HG03520 (cell line): ENCODE measurements around the gene LRRC25.

Source experiments
- ATAC-seq: cut with Tn5 transposase; IDR thresholded peaks from one replicate; pipeline ENCODE4 v1.9.1; 2021; ENCODE audit warnings: mild to moderate bottlenecking, moderate library complexity; ENCODE audit not compliant: unreplicated experiment

Gene LRRC25

DNA sequence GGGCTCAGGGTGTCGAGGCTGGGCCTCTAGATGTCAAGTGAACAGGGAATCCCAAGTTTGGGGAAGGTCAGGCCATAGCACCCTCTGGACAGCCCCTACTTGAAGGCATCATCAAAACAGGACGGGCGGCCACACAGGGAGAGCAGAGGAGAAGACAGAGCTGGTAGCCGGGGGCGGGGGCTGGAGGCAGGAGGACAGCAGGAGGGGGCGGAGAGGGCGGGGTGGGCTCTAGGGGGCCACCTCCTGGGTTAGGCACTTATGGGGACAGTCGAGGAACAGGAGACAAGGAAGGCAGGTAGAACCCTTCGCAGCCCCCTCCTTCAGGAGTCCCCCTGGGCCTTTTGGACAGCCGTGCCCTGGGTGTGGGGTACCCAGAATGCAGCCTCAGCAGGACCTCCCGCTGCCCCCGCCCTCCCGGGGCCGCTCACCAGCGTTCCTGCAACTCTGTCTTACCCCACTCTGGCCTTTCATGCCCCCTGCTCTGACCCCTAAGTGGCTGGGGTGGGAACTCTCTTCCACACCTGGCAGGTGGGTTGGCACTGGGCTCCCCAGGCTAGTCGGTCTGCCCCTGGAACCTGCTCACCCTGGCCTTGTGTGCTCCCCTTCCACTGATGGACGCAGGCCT is 27.6 kb upstream of the LRRC25 start:
- no peak for ATAC-seq

DNA sequence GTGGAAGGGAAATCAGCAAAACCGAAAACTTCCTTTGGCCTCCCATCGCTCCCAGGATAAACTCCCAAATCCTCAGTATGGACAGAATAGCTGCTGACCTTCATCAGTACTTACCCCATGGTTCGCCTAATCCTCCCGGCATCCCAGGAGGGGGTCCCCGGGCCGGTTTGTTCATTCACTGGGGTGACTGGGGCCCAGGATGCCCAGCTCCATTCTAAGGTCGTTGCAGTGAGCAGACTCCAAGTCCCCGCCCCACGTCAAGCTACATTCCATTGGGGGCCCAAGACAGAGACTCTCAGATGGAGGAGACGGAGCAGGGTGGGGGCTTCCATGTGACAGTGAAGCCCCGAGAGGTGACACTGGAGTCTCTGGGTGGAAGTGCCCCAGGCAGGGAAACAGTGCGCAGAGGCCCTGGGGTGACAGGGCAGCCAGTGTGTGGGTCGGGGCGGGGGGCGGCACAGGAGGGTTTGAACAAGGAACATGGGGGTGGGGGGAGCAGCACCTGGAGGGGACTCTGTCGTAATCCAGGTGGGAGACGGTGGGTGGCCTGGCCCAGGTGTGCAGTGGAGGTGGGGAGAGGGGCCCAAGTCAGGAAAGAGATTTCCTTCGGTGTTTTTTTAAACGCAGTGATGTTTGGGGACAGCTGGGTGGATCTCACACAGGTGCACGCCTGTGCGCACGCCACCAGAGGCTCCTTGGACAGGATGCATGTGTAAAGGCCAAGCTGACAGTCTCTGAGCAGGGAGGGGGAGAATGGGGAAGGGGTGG is 26.9 kb upstream of the LRRC25 start:
- ATAC-seq: no peak

DNA sequence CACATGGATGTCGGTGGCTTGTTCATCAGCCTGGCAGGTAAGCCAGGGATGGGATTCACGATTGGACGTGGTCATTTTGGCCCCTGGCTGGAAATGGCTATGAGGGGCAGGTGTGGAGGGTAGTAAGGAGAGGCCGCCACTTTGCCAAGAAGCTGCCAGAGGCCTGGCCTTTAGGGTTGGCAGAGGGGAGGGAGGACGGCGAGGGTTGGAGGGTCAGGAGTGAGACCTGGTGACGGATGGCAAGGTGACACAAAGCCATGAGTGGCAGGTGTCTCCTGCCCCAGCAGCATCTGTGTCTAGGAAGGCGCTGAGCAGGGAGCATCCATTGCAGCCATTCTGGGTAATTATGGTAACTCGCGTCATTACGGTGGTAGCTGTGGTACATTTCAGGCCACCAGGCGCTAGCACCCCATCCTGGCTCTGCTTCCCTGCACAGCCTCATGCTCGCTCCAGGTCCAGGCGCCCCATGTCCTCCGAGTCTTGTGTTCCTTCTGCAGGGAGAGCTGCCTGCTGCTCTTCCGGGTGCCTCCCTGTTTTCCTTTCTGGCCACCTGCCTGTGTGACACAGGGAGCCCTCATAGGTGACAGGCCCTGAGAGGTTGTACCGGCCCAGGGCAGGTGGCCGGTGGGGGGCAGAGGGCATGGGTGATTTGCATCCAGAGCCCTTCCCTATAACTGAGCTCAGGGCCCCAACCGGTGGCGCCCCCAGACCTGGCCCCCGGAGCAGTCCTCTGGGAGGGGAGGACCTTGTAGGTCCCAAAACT is 26.0 kb upstream of the LRRC25 start:
- no peak for ATAC-seq

DNA sequence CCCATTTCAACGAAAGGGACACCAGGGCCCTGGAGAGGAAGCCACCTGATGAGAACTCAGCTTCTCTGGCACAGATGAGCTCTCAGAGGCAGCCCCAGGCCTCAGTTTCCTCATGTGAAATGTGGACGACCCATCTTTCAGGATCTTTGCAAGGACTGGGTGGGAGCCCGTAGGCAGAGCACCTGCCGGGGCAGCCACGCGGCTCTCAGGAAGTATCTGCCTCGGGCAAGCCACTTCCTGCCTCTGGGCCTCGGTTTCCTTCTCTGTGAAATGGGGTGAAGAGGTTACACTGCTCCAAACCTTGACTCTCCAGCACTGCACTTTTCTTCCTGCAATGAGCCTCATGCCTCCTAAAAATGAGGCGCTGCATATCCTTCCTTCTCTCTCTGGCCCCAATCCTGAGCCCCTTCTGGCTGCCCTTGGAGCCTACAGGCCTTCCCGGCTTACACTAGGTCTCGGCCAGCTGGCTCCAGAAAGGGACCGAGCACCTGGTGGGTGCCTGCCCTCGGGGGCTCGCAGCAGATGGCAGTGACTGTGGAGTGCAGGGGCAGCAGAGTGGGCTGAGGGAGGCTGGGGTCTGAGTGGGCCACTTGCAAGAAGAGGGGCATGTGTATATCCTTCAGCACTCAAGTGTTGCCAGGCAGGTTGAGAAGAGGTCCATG is 25.2 kb upstream of the LRRC25 start:
- ATAC-seq: no peak

DNA sequence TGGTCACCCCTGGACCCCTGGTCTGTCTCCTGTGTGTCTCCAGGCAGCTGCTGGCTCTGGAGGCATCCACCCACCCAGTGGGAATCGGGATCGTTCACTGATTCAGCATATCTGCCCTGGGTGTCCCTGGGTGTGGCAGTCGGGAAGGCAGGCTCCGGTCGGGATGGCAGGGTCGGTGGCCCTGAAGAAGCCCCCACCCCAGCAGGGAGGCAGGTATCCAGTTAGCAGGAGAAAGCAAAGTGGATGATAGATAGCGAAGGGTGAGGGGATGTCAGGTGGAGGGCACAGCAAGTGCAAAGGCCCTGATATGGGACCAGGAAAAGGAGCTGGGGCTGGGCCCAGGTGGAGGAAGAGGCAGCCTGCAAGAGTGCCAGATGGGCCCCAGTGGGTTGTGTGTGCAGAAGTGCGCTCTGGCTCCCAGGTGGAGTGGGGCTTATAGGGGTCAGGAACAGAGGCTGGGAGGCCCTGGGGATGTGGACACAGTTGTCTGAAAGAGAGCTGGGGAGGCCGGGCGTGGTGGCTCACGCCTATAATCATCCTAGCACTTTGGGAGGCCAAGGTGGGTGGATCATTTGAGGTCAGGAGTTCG is 24.0 kb upstream of the LRRC25 start:
- ATAC-seq: no peak

DNA sequence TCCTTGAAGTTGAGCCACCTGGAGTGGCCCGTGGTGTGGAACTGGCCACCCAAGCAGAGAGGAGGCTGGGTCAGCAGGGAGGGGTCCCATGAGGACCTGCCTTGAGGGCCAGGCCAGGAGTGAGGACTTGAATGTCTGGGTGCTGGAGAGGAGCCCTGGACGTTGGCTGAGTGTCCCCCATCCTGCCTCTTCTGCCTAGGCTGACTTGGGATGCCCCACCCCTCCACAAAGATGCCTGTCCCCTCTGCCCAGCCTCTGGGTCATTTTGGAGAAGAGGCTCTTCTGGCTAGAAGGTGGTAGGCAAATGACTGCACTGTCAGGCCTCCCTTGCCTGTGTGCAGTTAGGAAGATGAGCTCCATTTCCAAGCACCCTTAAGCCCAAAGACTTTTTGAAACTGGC is 23.5 kb upstream of the LRRC25 start:
- ATAC-seq: no peak

DNA sequence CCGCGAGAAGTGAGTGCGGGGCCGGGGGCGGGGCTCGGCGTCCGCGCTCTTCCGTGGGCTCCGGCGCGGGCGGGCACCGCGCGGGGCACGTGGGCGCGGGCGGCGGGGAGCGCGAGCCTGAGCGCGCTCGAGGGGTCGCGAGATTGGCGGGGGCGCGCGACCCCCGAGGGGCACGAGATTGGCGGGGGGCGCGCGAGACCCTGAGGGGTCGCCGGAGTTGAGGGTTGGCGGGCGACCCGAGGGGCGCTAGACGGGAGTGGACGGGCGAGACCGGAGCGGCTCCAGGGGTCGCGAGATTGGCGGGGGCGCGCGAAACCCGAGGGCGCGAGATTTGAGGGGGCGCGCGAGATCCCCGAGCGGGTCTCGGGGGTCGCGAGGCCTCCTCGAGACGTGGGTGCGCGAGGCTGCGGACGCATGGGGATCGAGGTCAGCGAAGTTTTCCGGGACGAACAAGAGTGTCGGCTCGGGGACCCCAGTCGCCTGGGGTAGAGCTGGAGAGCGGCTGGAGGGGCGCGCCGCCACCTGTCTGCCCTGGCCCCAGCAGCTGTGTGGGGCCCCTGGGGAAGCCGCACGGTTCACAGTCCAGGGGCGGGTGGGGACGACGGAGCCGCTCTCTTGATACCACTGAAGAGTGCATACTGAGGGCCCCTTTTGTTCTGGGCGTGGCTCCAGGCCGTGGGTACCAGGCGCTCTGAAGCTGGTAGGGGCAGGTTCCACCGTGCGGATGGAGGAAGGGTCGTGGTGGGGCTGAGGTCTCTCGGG is 22.5 kb upstream of the LRRC25 start:
- peak; percentile 2 for ATAC-seq

DNA sequence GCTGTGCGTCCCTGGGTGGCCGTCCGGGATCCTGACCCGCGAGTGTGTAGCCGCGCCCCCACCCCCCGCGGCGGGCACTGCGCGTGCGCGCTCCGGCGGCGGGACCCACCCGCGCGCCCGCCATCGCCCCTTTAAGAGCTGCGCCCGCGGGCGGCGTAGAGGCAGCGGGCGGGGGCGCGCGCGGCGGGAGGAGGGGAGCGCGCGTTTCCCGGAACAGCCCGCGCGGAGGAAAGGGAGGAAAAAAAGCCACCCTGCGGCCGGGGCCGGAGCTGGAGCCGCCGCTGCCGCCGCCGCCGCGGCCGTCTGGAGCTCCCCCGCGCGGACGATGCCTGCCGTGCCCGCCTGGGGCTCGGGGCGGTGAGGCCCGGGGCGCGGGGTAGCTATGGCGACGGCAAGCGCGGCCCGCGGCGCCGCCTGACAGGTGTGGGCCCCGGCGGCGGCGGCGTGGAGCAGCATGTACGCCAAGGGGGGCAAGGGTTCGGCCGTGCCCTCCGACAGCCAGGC is 21.8 kb upstream of the LRRC25 start, which contains the start of gene SSBP4:
TSS of gene SSBP4 (plus strand) at position 204 of the 504 bp plus-strand sequence. CDS start at position 455, 251 bp downstream.
- ATAC-seq: peak; percentile 38

DNA sequence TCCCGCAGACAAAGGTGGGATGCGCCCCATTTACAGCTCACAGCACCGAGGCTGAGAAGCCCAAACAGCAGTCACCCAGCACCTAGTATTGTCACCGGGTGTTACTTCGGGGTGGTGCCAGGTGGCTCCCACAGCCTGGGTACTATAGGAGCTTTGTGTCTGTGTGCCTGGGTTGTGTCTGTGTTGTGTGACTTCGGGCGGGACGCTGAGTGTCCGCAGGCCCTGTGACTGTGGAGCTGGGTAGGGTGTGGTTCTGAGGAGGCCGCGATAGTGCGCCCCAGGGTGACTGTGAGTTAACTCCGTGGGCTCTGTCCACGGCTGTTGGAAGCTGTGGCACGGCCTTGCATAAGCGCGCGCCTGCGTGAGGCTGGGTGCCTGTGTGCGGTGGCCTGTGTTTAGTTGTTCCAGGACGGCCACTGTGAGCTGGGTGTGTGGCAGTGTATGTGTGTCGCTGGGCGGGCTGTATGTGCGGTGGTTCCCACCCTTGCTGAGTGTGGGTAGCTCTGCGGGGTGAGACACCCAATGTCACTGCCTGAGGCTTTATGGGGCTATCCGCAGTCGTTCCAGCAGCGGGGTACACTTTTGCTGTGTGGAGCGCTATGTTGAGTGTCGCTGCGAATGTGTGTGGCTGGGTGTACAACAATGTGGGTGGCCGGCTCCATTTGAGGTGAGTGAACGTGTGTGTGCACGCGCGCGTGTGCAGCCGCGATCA is 21.2 kb upstream of the LRRC25 start:
- no peak for ATAC-seq

DNA sequence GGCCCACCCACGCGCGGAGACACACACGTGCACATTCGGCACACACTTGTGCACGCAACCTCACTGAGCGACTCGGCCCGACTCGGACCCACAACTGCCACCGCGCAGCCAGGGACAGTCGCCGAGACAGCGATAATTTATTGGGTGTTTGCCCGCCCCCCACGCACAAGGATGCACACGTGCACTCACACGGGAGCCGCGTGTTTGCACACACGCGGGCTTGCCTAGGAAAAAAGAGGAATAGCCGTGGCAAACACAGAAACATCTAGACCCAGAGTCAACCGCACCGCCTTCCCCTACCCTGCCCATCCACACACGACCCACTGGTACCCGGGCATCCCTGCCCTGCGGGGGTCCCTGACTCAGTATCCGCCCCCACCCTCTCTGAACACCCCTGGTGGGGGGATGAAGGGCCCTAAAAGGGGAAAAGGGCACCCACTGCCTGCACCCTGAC is 20.6 kb upstream of the LRRC25 start:
- ATAC-seq: no peak

DNA sequence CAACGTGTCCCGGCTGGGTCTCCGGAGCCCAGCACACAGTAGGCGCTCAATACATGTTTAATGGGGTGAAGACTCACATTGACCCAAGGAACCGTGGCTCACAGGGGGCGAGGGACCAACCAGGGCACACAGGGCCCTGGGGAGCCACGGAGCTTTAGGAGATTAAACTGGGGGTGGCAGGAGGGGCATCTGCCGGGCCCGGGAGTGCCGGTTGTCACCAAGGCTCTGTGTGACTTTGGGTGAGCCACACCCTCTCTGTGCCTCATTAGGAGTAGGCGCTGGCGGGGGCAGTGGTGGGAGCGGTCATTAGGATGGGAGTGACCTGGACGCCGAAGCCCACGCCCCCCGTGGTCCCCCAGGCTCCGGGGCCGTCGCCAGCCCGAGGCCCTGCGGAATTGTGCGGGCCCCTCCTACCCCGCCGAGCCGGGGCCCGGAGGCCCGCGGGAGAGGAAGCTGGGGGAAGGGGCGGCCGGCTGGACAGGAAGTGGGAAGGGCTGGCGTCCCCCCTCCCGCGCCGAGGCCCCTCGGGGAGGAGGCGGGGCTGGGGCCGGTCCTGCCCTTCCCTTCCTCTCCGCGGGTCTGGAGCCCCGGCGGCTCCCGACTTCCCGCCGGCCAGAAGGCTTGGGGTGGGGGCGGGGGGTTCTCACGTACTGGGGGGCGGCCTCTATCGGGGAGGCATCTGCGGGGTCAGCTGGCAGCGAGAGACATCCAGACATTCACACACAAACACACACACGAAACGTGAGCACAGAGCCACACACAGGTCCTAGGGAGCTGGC is 20.0 kb upstream of the LRRC25 start:
- no peak for ATAC-seq

DNA sequence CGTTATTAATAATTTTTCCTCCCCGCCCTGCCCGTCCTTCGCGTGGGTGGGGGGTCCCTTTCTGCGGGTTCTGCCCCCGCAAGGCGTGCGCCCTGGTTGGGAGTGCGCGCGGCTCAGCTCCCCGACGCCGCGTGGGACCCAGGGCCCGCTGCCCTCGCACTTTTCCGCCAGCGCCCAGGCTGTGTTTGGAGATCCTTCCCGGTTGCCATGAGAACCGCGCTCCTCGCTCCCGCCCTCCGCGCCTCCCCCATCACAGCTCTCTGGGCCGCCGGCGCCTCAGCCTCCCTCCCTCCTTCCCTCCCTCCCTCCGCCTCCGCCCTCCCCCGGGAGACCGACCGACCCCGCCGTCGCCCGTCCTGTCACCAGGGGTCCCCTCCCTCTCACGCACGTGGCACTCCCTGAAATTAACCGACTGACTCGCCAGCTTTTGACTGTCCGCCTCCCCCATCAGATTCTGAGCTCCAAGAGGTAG is 19.4 kb upstream of the LRRC25 start:
- no peak for ATAC-seq

DNA sequence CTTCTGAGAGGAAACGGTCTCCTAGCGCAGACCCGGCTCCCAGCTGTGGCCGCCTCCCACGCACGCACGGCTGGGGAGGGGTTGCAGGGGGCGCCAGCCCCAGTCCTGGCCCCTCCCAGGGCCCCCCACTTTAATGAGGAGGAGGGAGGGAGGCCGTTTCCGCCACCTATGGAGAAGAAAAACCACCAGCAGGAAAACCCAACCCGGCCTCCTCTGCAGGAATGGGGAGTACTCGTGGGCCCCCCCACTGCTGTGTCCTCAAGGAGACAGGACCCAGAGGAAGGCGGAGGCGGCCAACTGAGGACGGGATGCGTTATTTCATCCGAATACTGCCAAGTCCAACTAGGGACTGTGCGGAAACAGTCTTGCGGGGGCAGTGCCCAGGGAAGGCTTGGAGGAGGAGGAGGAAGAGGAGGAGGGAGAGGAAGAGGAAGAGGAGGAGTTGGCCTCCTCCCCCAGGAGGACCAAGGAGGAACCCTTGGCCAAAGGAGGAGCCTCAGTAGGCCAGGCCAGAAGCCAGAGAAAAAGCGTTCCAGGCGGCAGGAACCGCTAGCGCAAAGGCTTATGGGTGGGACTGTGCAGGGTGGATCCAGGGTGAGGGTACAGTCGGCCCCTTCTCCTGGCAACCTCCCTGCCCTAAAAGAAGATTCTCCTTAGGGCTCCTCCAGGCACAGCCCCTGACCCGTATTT is 17.9 kb upstream of the LRRC25 start:
- no peak for ATAC-seq

DNA sequence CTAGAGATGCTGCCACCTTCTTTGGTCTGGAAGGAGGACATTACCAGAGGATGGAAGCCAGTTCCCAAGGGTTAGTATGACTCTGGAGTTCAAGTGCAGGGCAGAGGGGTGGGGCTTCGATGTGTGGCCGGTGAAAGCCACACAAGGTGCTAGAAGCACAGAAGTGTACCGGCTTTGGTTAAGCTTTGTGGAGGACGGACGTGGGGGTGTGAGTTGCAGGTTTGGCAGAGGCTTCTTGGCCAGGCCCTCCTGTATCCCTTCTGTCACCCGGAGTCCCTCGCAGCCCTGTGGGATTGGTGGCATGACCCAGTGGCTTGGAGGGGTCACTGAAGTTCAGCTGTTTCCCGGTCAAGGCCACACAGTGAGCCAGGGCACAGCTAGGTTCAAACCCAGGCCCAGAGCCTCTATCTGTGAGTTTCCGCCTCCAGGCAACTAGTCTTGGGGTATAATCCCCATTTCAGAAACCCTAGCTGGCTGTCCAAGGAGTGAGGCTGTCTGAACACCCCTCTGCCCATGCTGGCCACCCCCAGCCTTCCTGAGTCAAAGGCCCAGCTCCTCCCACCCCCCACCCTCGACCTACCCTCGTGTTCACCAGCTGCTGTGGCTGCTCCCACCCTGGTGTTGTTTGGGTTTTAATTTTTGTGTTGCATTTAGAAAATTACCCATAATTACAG is 17.2 kb upstream of the LRRC25 start:
- no peak for ATAC-seq

DNA sequence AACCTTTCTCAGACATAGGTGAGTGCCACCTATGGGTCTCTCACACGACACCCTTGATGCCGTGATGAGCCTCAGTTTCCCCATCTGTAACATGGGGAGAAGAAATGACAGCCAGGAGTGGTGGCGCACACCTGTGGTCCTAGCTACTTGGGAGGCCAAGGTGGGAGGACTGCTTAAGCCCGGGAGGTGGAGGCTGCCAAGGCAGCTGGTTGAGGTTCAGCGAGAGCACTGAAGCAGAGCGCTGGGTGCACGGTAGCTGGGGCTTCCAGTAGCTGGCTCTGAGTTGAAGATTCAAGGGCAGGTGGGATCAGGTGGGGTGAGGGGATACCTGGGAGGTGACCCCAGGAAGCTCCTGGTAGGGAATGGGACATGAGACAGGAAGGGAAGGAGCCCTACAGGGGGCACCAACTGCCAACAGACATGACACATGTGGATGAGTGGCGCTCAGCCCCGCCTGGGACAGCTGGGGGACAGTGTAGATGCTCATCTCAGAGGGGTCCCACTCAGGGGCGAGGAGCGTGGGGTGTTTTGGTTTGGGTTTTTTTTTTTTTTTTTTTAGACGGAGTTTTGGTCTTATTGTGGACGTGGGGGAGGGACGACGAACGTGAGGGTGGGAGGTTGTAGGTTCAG is 15.3 kb upstream of the LRRC25 start:
- ATAC-seq: no peak

DNA sequence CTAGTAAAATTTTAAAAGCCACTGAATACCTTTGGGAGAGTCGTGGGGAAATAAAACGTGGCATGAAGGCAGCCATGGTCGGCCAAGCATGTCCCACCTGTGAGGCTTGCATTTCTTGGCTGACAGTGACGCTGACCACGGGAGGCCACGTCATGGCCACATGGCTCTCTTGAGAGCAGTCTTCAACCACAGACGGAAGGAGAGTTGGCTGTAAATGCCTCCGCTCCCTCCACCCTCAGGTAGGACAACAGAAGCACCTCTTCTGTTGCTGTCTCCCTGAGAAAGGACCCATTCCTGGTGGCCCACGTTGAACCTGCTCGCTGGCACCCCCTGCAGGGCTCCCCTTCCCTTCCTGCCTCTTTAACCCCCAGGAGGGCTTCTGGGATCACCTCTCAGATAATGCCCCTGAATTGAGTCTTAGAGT is 10.6 kb upstream of the LRRC25 start:
- no peak for ATAC-seq

DNA sequence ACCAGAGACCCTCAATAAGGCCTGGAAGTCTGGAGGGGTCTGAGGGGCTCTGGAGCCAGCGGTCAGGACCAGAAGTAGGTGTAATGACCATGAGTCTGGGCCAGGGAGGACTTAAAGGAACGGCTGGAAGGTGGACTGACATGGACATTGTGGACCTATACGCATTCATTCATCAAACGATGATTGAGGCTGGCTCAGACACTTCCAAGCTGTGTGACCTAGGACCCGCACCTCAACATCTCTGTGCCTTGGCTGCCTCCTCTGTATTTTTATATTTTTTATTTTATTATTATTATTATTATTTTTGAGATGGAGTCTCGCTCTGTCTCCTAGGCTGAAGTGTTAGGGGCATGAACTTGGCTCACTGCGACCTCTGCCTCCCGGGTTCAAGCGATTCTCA is 9.3 kb upstream of the LRRC25 start:
- ATAC-seq: no peak
